NCI-H2029 (cell line): ENCODE results near the gene MYRIP.
"Not testable (repeated sequence)": the region's sequence is repeated elsewhere in the genome, so short reads cannot be mapped to it uniquely, and the experiment has no call there.

Experiments used
- DNase-seq: peaks from one replicate; lab custom pipeline; 2025; lab: John Stamatoyannopoulos, UW

The MYRIP gene

DNA sequence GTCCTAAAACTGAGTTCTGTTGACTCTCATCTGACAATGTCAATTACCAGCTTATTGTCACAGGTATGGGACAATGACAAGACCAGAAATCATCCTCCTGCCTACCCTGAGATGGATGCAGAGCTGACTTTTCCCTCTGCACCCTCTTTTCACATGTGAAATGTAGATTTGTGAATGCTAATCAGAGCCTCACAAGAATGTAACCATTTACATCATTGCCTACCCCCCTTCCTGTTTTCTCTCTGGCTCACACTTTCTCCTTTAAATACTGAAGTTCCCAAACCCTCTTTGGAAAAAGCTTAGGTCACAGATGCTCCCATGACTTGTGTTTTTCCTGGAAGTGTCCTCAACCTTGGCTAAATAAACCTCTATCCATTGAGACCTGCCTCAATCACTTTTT is 228.2 kb downstream of the MYRIP start:
- DNase-seq: no peak

DNA sequence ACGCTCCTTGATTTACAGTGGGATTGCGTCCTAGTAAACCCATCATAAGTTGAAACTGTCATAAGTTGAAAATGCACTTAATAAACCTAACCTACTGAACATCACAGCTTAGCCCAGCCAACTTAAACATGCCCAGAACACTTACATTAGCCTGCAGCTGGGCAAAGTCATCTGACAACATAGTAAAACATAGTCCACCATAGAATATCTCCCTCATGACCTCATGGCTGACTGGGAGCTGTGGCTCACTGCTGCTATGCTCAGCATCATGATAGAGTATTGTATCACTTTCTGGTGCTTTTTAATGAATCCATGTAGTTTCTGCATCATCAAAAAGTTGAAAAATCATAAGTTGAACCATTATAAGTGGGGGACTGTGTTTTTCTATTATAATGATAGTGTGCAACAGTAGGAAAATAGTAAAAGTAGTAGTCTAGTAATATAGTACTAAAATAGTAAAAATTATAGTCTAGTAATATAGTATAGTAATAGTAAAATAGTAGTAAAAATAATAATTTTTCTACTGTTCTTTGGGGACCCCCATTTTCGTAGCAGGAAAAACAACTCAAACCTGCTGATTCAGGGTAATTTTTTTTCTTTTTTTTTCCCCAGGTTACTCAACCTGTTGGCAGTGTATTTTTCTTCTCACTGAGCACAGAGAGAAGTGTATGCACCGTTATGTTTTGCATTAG is 233.5 kb downstream of the MYRIP start:
- no peak for DNase-seq

GRCh38 chr3:40043444-40043755 is 234.0 kb downstream of the MYRIP start:
- DNase-seq: no peak

DNA sequence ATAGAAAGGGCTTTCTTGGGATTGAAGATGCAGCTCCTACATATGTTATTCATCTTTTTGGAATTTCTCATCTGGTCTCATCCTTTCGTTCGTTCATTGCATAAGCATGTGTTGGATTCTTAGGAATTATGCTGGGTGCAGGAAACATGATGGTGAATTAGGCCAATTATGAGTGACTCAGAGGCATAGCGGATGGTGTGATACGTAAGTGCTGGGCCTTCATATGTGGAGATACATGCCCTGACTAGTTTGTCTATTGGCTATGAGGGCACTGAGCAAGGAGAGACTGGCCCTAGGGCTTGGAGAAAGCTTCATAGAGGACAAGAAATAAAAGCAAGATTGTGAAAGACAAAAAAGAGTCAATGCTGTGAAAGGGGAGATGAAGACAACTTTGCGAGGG is 235.1 kb downstream of the MYRIP start:
- no peak for DNase-seq

- DNase-seq: no peak
These were observed 235.6 kb downstream of the MYRIP start for GRCh38 chr3:40045051-40045450.

GRCh38 chr3:40046149-40046548 is 236.7 kb downstream of the MYRIP start:
- DNase-seq: no peak

GRCh38 chr3:40047406-40047805 is 238.0 kb downstream of the MYRIP start:
- DNase-seq: no peak

- DNase-seq: no peak
These were observed 244.3 kb downstream of the MYRIP start for GRCh38 chr3:40053663-40054062.

DNA sequence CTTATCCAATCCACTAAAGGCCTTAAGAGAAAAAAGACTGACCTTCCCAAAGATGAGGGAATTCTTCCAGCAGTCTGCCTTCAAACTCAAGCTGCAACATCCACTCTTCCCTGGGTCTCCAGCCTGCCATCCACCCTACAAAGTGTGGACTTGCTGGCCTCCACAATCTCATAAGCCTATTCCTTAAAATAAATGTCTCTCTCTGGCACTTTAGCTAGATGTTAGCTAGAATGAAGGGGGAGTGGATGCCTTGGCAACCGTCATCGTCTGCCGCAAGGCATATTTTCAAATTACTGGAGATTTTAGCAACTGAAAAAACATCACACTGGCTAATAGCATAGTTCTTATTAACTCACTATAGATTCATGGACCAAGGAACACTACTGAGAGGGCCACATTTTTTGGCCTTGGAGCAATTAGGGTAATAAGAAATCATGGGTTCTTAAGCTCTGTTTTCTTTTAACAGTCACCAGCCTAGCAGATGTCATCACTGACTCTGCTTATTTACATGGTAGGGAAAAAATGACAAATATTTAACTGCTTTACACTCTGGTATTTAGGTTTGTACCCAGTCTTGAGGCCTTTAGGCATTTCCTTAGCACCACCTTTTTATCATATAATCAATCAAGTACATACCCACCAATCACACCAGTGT is 245.3 kb downstream of the MYRIP start:
- DNase-seq: no peak

DNA sequence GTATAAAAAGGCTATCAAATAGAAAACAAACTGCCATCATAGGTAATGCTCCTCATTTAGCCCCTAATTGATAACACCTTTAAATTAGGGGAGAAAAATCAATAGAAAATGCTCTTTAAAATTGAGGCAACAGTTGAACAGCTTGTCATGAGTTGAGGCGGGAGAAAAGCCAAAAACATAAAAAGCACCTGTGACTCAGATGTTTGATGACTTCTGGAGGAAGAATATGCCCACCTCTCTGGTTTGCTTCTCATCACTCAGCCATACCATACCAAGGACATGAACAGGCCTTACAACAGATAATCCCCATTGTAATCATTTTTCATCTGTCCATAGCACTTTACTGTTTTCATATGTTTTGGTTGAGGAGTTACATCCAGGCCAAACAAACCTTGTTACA is 246.0 kb downstream of the MYRIP start:
- DNase-seq: no peak

GRCh38 chr3:40055956-40056355 is 246.5 kb downstream of the MYRIP start:
- no peak for DNase-seq

DNA sequence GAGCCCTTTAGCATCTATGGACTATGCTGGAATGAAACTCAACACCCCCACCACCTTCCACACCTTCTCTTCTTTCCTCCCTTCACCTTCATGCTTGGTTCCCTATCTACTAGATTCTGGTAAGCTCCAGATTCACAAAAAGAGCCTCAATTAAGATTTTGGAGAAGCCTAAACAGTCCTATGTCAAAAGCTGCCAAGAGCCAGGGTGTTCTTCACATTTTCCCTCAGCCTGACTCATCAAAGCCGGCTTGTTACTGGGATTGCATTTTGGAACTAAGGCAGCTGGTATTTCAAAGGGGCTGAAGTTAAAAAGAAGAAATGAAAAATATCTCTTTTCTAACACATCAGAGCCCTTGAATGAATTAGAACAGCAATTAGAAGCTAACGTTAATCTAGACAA is 247.7 kb downstream of the MYRIP start:
- no peak for DNase-seq

DNA sequence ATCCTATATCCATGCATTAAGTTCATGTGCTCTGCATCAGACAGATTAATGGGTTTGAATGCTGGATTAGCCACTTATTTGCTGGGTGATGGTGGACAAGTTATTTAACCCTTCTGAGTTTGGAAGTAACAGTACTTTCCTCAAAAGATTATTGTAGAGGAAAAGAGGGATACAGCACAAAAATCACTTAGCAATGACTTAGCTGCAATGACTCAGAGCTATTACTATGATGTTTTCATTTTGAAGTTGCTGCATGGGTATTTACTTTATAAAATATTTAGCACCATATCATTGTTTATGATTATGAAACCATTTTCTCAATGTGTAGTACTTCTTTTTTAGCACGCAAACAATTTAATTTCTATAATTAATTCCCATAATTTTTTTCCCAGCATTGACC is 248.4 kb downstream of the MYRIP start:
- DNase-seq: no peak

- DNase-seq: no peak
These were observed 259.2 kb downstream of the MYRIP start for GRCh38 chr3:40068636-40069035.

- DNase-seq: no peak
These were observed 261.4 kb downstream of the MYRIP start for GRCh38 chr3:40070816-40071215.

DNA sequence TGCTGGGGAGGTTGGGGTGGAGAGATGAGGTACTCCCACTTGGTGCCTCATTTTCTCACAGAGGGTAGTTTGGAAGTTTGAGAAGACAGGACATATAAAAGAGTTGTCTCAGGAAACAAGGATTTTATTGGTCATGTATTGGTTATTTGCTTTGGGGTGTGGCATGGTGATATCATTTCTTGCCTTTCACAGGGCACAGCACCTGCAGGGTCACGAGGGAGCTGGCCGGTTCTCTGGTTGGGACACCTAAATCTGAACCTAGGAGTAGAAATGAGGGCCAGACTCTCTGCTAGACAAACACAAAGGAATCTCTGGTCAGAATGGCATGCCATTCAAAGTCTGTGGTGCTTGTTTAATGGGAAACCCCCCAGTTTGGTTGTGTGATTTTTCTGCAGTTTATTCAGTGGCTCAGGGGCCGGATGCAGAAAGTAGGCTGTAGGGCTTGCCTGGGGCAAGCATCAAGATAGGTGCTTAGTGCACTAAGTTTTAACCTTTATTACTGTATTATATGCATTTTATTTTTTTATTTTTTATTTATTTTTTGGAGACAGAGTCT is 262.4 kb downstream of the MYRIP start:
- no peak for DNase-seq

- no peak for DNase-seq
These were observed 264.1 kb downstream of the MYRIP start for GRCh38 chr3:40073310-40074007.

DNA sequence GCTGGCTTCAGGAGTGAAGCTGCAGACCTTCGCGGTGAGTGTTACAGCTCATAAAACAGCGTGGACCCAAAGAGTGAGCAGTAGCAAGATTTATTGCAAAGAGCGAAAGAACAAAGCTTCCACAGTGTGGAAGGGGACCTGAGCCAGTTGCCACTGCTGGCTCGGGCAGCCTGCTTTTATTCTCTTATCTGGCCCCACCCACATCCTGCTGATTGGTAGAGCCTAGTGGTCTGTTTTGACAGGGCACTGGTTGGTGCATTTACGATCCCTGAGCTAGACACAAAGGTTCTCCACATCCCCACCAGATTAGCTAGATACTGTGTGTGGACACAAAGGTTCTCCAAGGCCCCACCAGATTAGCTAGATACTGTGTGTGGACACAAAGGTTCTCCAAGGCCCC is 267.7 kb downstream of the MYRIP start:
- not testable (repeated sequence) for DNase-seq

GRCh38 chr3:40077828-40078492 is 268.6 kb downstream of the MYRIP start:
- DNase-seq: not testable (repeated sequence)

- no peak for DNase-seq
These were observed 269.2 kb downstream of the MYRIP start for GRCh38 chr3:40078590-40078989.

DNA sequence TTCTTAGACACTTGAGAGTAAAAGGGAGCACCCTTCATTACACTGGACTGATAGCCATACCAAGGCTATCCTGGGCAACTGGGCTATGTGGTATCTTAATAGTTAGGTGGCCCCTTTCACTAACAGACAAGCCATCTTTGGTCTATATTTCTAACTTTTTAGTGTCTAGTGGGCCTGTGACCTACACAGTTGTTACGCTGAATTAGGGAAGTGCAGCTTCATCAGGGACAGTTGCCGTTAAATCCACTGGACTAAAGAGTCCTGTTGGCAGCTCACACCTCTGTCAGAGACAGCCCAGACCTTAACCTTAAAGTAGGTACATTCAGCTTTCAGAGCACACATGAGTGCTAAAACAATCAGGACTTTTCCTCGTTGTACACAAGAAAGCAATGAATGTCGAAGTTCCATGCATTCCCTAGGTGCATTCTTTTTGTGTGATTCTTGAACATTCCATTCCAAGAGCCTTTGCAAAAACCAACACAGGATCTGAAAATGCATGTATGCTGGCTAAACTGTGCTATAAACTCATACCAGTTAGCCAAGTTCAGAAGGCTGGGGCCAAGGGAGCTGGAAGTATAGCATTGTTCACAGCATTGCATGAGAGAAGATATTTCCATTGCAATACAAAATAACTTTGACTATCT is 269.9 kb downstream of the MYRIP start:
- no peak for DNase-seq

DNA sequence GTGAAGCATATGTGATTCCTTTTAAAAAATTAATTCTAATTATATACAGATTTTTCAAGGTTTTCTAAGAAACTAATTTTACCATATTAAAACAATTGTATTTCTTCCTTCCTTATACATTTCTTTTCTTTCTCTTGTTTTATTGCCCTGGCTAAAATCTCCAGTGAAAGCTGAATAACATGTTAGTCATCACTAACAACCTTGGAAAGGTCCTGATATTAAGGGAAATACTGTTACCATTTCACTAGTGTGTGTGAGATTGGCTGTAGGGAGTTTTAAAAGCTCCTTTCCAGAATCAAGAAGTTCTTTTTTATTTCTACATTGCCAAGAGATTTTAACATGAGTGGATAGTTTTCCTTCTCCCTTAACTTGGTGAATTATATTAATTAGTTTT is 270.4 kb downstream of the MYRIP start:
- no peak for DNase-seq
